Spleen (tissue), 11 donors: Measurements from ENCODE around the gene PLCH1. TPM values are rescaled to one million over a fixed set of nuclear protein-coding genes. Genes with fewer than 3 reads are reported as not detected.
A peak's percentile ranks its signal among the peaks of the same experiment; 100 is the strongest.

Experiments
- DNase-seq: peaks from one replicate; pipeline ENCODE4 v3.0.0-alpha.2; 2020
- H3K27ac ChIP-seq, 8 donors: fragments of 200-600 bp; sonication (generic) in 7 of 8; 1 replicate in 4 of 8; 2 replicates in 4 of 8; pipeline versions ENCODE4 v1.5.0 to v1.8.0; 2016 to 2021; ENCODE audit warnings: inconsistent platforms in 4 of 8, mild to moderate bottlenecking in 4 of 8, moderate library complexity in 1 of 8
- H3K27me3 ChIP-seq, 7 donors: fragments of 200-600 bp; sonication (generic) in 6 of 7; replicated peaks in 1 of 7; 1 replicate in 4 of 7; 2 replicates in 3 of 7; pipeline versions ENCODE4 v1.5.0 to v1.8.0; 2016 to 2021; ENCODE audit warnings: inconsistent platforms in 3 of 7, mild to moderate bottlenecking in 1 of 7
- H3K36me3 ChIP-seq, 6 donors: fragments of 200-600 bp; sonication (generic) in 5 of 6; 1 replicate in 4 of 6; 2 replicates in 2 of 6; pipeline versions ENCODE4 v1.5.0 to v1.8.0; 2016 to 2021; ENCODE audit warnings: inconsistent platforms in 2 of 6
- H3K4me1 ChIP-seq, 6 donors: fragments of 200-600 bp; sonication (generic) in 5 of 6; 1 replicate in 3 of 6; 2 replicates in 3 of 6; pipeline versions ENCODE4 v1.5.0 to v1.8.0; 2016 to 2021; ENCODE audit warnings: inconsistent platforms in 3 of 6
- H3K4me3 ChIP-seq, 8 donors: fragments of 200-600 bp; sonication (generic) in 7 of 8; 1 replicate in 4 of 8; 2 replicates in 4 of 8; pipeline versions ENCODE4 v1.5.0 to v1.8.0; 2016 to 2021; ENCODE audit warnings: inconsistent platforms in 4 of 8, mild to moderate bottlenecking in 4 of 8, moderate library complexity in 2 of 8
- H3K9me3 ChIP-seq, 8 donors: fragments of 200-600 bp; sonication (generic) in 7 of 8; 1 replicate in 4 of 8; 2 replicates in 4 of 8; pipeline versions ENCODE4 v1.5.0 to v1.8.0; 2016 to 2021; ENCODE audit warnings: inconsistent platforms in 4 of 8
- CTCF ChIP-seq, 11 experiments: fragments of 200-600 bp in 7 of 11; fragments of 450-650 bp in 4 of 11; sonication (generic) in 4 of 11; IDR thresholded peaks in 8 of 11; conservative IDR thresholded peaks in 3 of 11; 1 replicate in 7 of 11; 2 replicates in 4 of 11; pipeline versions ENCODE4 v1.4.0 to v1.8.0; 2016 to 2021; ENCODE audit warnings: antibody characterized with exemption in 11 of 11, inconsistent platforms in 4 of 11, mild to moderate bottlenecking in 1 of 11
- POLR2A ChIP-seq, 3 donors: fragments of 450-650 bp; IDR thresholded peaks; one replicate each; pipeline ENCODE4 v1.5.1; 2017; ENCODE audit warnings: antibody characterized with exemption in 3 of 3, mild to moderate bottlenecking in 1 of 3
- POLR2AphosphoS5 ChIP-seq, 3 donors: sonication (generic); formaldehyde crosslinking; IDR thresholded peaks; one replicate each; pipeline ENCODE4 v1.5.1; 2017; ENCODE audit warnings: antibody characterized with exemption in 3 of 3
- WGBS, 5 donors: extraction: QIAGEN DNeasy Blood & Tissue Kit in 3 of 5; methylation state at CpG; one replicate each; pipeline versions ENCODE4 v1.1.5 to v1.1.7; 2013 to 2018; 5-methylcytosine and 5-hydroxymethylcytosine counted together
- intact Hi-C: fragments of 100-400 bp; cut with DNase I; formaldehyde crosslinking; loops from one replicate; pipeline ENCODE4 v1.15.0; 2023; ENCODE audit warnings: low total_unique reads
- polyA plus RNA-seq, 3 donors: library from polyadenylated mRNA; stranded (reverse); fragments of 200-250 nt; gene quantifications; one replicate each; pipeline ENCODE4 v1.2.1, GENCODE V29; 2013
- total RNA-seq, 7 donors: library from RNA; depleted of rRNA in 3 of 7; stranded (reverse); fragments of >200 nt in 3 of 7; fragmentation: NEBNext Ultra II Directional in 4 of 7; extraction: Animal tissue kit (Norgen Biotek cat#: 25700) in 4 of 7; gene quantifications; one replicate each; pipeline versions ENCODE4 v1.1.0 to v1.2.1, GENCODE V29; 2016 to 2021
- donor health status: healthy with polysubstance abuse.
- donor health status: DM: no; HTN: no; CAD: no; lungs with moderate emphysema.
- donor health status: DM: no; HTN: no; CAD: no.
- donor health status: Bipolar disorder and iron deficiency.
- donor health status: healthy.
- donor health status: DM: no; HTN: no; CAD: no.
- donor health status: DM: yes; HTN: yes; CAD: no.

The PLCH1 gene
- total and polyA plus RNA-seq, 10 donors = 0.02 to 0.37 (median 0.13) TPM; not detected in 1

- intact Hi-C loops = no loop called here
- no peaks in the 10 kb centered on the region for H3K4me1 ChIP-seq
- H3K4me3 ChIP-seq = no peak overlapping the region
- H3K36me3 ChIP-seq = no peaks in the 10 kb centered on the region
- TF ChIP-seq POLR2AphosphoS5 (IDR thresholded peaks at IDR 0.05) (no peak), CTCF (IDR thresholded peaks at IDR 0.05 in 8 of 11, conservative IDR thresholded peaks at IDR 0.05 in 3 of 11) (no peak), POLR2A (IDR thresholded peaks at IDR 0.05) (no peak)
- DNase-seq = no peak
- 75 to 87% (median 79%) methylated on average over 3 of the region's 3 CpGs for WGBS, 5 donors
- H3K9me3 ChIP-seq = no peaks in the 10 kb centered on the region
- no peak overlapping the region for H3K27ac ChIP-seq
- no peaks in the 10 kb centered on the region for H3K27me3 ChIP-seq
These were observed 402.5 kb downstream of the PLCH1 start for GRCh38 chr3:155342344-155342743.

GRCh38 chr3:155339052-155339451 lies 405.8 kb downstream of the PLCH1 start:
- Histone ChIP-seq H3K4me3 (no peak overlapping the region), H3K4me1 (peaks cover 0 to 13% (median 0%) of the 10 kb centered on the region in 6 donors), H3K9me3 (no peaks in the 10 kb centered on the region), H3K27ac (no peak overlapping the region), H3K36me3 (no peaks in the 10 kb centered on the region), H3K27me3 (no peaks in the 10 kb centered on the region)
- DNase-seq = no peak
- no peak for TF ChIP-seq CTCF (IDR thresholded peaks at IDR 0.05 in 8 of 11, conservative IDR thresholded peaks at IDR 0.05 in 3 of 11)
- no peak for TF ChIP-seq POLR2A (IDR thresholded peaks at IDR 0.05)
- no peak for TF ChIP-seq POLR2AphosphoS5 (IDR thresholded peaks at IDR 0.05)
- intact Hi-C loops = no loop called here

GRCh38 chr3:155335724-155336354 lies 409.0 kb downstream of the PLCH1 start:
- TF ChIP-seq POLR2AphosphoS5 (IDR thresholded peaks at IDR 0.05) = no peak
- no peak for TF ChIP-seq POLR2A (IDR thresholded peaks at IDR 0.05)
- no peak for TF ChIP-seq CTCF (IDR thresholded peaks at IDR 0.05 in 8 of 11, conservative IDR thresholded peaks at IDR 0.05 in 3 of 11)
- no peaks in the 10 kb centered on the region for H3K36me3 ChIP-seq
- 63 to 81% (median 73%) methylated on average over 3 of the region's 3 CpGs for WGBS, 5 donors
- H3K27ac ChIP-seq = no peak overlapping the region
- H3K9me3 ChIP-seq = no peaks in the 10 kb centered on the region
- intact Hi-C loops = no loop called here
- no peak for DNase-seq
- no peaks in the 10 kb centered on the region for H3K27me3 ChIP-seq
- no peak overlapping the region for H3K4me3 ChIP-seq
- peaks cover 0 to 13% (median 0%) of the 10 kb centered on the region in 6 donors for H3K4me1 ChIP-seq

- DNase-seq = no peak
- H3K4me3 ChIP-seq = no peak overlapping the region
- no peaks in the 10 kb centered on the region for H3K36me3 ChIP-seq
- H3K9me3 ChIP-seq = no peaks in the 10 kb centered on the region
- peak overlapping the region in 1 of 8 donors; percentile 9 for H3K27ac ChIP-seq
- peaks cover 0 to 13% (median 0%) of the 10 kb centered on the region in 6 donors for H3K4me1 ChIP-seq
- intact Hi-C loops = no loop called here
- TF ChIP-seq CTCF (IDR thresholded peaks at IDR 0.05 in 8 of 11, conservative IDR thresholded peaks at IDR 0.05 in 3 of 11) = no peak
- TF ChIP-seq POLR2AphosphoS5 (IDR thresholded peaks at IDR 0.05) = no peak
- no peak for TF ChIP-seq POLR2A (IDR thresholded peaks at IDR 0.05)
- no peaks in the 10 kb centered on the region for H3K27me3 ChIP-seq
- WGBS, 5 donors = 14 to 22% (median 16%) methylated on average over 6 of the region's 6 CpGs
These were observed 409.8 kb downstream of the PLCH1 start for GRCh38 chr3:155334914-155335723.
